K562 (cell line): ENCODE data around the gene GNAT3. TPM values are rescaled to one million over a fixed set of nuclear protein-coding genes. Genes with fewer than 3 reads are reported as not detected.

ENCODE experiments used
- ATAC-seq: fragments of 200-7000 bp; cut with Tn5 transposase; 3 replicates; pipeline ENCODE4 v1.9.1; 2020; ENCODE audit warnings: moderate library complexity
- BruUV-seq: library from RNA; stranded (reverse); fragments of 400-500 nt; replicated peaks from 2 replicates; lab custom pipeline; 2021; lab: Mats Ljungman, UMichigan
- CTCF ChIA-PET: fragments of 300-600 bp; formaldehyde crosslinking; extraction: SDS; loops from one replicate; lab custom pipeline; 2021; ENCODE audit warnings: low intra/inter-chr PET ratio; lab: Yijun Ruan, JAX
- POLR2A ChIA-PET: fragments of 300-600, 350-650 bp; sonication (Branson Sonifier 250); formaldehyde crosslinking; extraction: SDS; loops from one replicate; lab custom pipeline; 2021; ENCODE audit warnings: antibody characterized with exemption, inconsistent platforms; lab: Yijun Ruan, JAX
- DNase-seq, 4 experiments: peaks; one replicate each; pipeline versions ENCODE4 v3.0.0 to v3.0.0-alpha.2; 2011 to 2018; ENCODE audit warnings: low spot score in 3 of 4, mixed read lengths in 3 of 4; ENCODE audit errors: extremely low read depth in 1 of 4
- FAIRE-seq: peaks from 2 replicates; lab custom pipeline; 2011; peaks lifted over from hg19 to GRCh38; lab: Jason Lieb, UNC
- H2AFZ ChIP-seq: 2 replicates; pipeline ENCODE4 v1.6.0; 2011; ENCODE audit warnings: low read depth, low read length, control low read depth, inconsistent platforms
- H3K27ac ChIP-seq: fragments of 200-600 bp; 3 replicates; pipeline ENCODE4 v1.8.0; 2011; ENCODE audit warnings: low read depth, mild to moderate bottlenecking, control low read depth, inconsistent platforms, low read length, moderate library complexity, mixed read lengths; ENCODE audit errors: extremely low read depth
- H3K27me3 ChIP-seq, 2 experiments: fragments of 300-600 bp in 1 of 2; 2 replicates in 1 of 2; 3 replicates in 1 of 2; pipeline versions ENCODE4 v1.6.0 to v1.8.0; 2011; ENCODE audit warnings: inconsistent platforms in 2 of 2, low read length in 2 of 2, mild to moderate bottlenecking in 1 of 2, mixed read lengths in 1 of 2, moderate library complexity in 1 of 2; ENCODE audit not compliant: control insufficient read depth in 2 of 2, insufficient read depth in 2 of 2
- H3K36me3 ChIP-seq: fragments of 300-600 bp; 3 replicates; pipeline ENCODE4 v1.8.0; 2011; ENCODE audit warnings: mild to moderate bottlenecking, low read length, inconsistent platforms; ENCODE audit not compliant: control insufficient read depth, insufficient read depth
- H3K4me1 ChIP-seq, 2 experiments: fragments of 200-600 bp in 1 of 2; replicated peaks in 1 of 2; 2 replicates in 1 of 2; 3 replicates in 1 of 2; pipeline versions ENCODE4 v1.5.1 to v1.8.0; 2011; ENCODE audit warnings: inconsistent platforms in 2 of 2, low read length in 2 of 2, mild to moderate bottlenecking in 1 of 2, mixed read lengths in 1 of 2, moderate library complexity in 1 of 2; ENCODE audit not compliant: control insufficient read depth in 2 of 2, insufficient read depth in 2 of 2
- H3K4me2 ChIP-seq: 2 replicates; pipeline ENCODE4 v1.6.1; 2011; ENCODE audit warnings: low read length, control low read depth, inconsistent platforms, mixed read lengths; ENCODE audit not compliant: insufficient read depth
- H3K4me3 ChIP-seq: fragments of 200-600 bp; sonication (generic), shearing (Covaris generic); 2 replicates; pipeline ENCODE4 v1.5.1; 2016; ENCODE audit warnings: control low read depth, inconsistent platforms
- H3K79me2 ChIP-seq: fragments of 200-600 bp; 3 replicates; pipeline ENCODE4 v1.8.0; 2011; ENCODE audit warnings: low read length, inconsistent platforms; ENCODE audit not compliant: control insufficient read depth, insufficient read depth
- H3K9ac ChIP-seq, 2 experiments: 2 replicates each; pipeline versions ENCODE4 v1.6.0 to v1.6.1; 2011; ENCODE audit warnings: low read depth in 2 of 2, low read length in 2 of 2, control low read depth in 1 of 2, inconsistent platforms in 1 of 2, mild to moderate bottlenecking in 1 of 2, mixed read lengths in 1 of 2; ENCODE audit not compliant: insufficient read depth in 1 of 2
- H3K9me1 ChIP-seq: one replicate; pipeline ENCODE4 v1.6.0; 2011; ENCODE audit warnings: inconsistent platforms, mild to moderate bottlenecking, low read length, moderate library complexity; ENCODE audit not compliant: control insufficient read depth, insufficient read depth
- H3K9me3 ChIP-seq: replicated peaks from 2 replicates; pipeline ENCODE4 v1.5.1; 2011; ENCODE audit warnings: low read depth, low read length, inconsistent platforms; ENCODE audit not compliant: control insufficient read depth, insufficient read depth
- H4K20me1 ChIP-seq: replicated peaks from 2 replicates; pipeline ENCODE4 v1.6.1; 2011; ENCODE audit warnings: low read length, inconsistent platforms, mixed read lengths; ENCODE audit not compliant: control insufficient read depth, insufficient read depth
- E2F3 ChIP-seq: fragments of 250-450 bp; sonication (Bioruptor Pico); IDR thresholded peaks from 2 replicates; pipeline ENCODE4 v1.4.0; 2020; ENCODE audit warnings: mild to moderate bottlenecking
- SMAD1 ChIP-seq: fragments of 150-350 bp; IDR thresholded peaks from 2 replicates; pipeline ENCODE4 v1.6.1; 2014; ENCODE audit warnings: low read length, low read depth; ENCODE audit not compliant: partially characterized antibody
- ZNF354B ChIP-seq: fragments of 250-450 bp; sonication (Bioruptor Pico); IDR thresholded peaks from 2 replicates; pipeline ENCODE4 v1.4.0; 2020
- WGBS: fragments of 100-300 bp; shearing (Covaris generic); methylation state at CpG from one replicate; pipeline ENCODE4 v1.1.6; 2016; ENCODE audit warnings: low coverage, mixed read lengths; ENCODE audit not compliant: insufficient coverage; ENCODE audit errors: missing lambda C conversion rate; 5-methylcytosine and 5-hydroxymethylcytosine counted together
- in situ Hi-C: fragments of 300-500 bp; cut with MboI; formaldehyde crosslinking; loops from 4 replicates; pipeline ENCODE4 v1.15.0; 2018; ENCODE audit warnings: inconsistent platforms, mixed read lengths
- intact Hi-C: fragments of 100-400 bp; cut with micrococcal nuclease; formaldehyde crosslinking; loops from 2 replicates; pipeline ENCODE4 v1.14.2; 2022
- polyA plus RNA-seq, 8 experiments: library from polyadenylated mRNA; depleted of rRNA in 4 of 8; stranded (reverse) in 5 of 8; unstranded in 3 of 8; fragments of >200 nt; fragmentation: Nextera tagmentation in 2 of 8; fragmentation: Illumina TruSeq in 1 of 8; extraction: Ambion mirVana in 2 of 8; extraction: Trizol in 1 of 8; gene quantifications; 2 replicates each; pipeline versions ENCODE4 v1.2.1 to v1.2.3, GENCODE V29; 2011 to 2014; ENCODE audit warnings: inconsistent platforms in 1 of 8, missing spikeins in 1 of 8
- total RNA-seq, 7 experiments: library from RNA; depleted of rRNA in 6 of 7; stranded (reverse); fragments of >200 nt in 6 of 7; fragmentation: Illumina TruSeq in 2 of 7; extraction: Trizol in 2 of 7; gene quantifications; 2 replicates each; pipeline versions ENCODE4 v1.2.1 to v1.2.3, GENCODE V29; 2011 to 2021; ENCODE audit warnings: low replicate concordance in 1 of 7
- TF ChIP-seq, protein P1 (sequence below): fragments of 250-450 bp; sonication (Bioruptor Pico); IDR thresholded peaks from 2 replicates; pipeline ENCODE4 v1.5.0; 2021; ENCODE audit warnings: mild to moderate bottlenecking, borderline replicate concordance

GNAT3 gene
- total and polyA plus RNA-seq, 9 of the 15 experiments (the other 6 are each of a cell fraction or from before 2014, with no cell fraction given), result not detected

- POLR2A ChIA-PET, result no interaction called here
- H4K20me1 ChIP-seq, result no peaks in the 10 kb centered on the region
- CTCF ChIA-PET, result no interaction called here
- no peaks in the 10 kb centered on the region for H3K4me1 ChIP-seq
- H3K79me2 ChIP-seq, result no peaks in the 10 kb centered on the region
- FAIRE-seq (no peak), DNase-seq (no peak), ATAC-seq (no peak)
- H3K27me3 ChIP-seq, result no peaks in the 10 kb centered on the region
- H3K27ac ChIP-seq, result no peak overlapping the region
- H3K36me3 ChIP-seq, result no peaks in the 10 kb centered on the region
- no peak overlapping the region for H3K4me2 ChIP-seq
- no peaks in the 10 kb centered on the region for H3K9me3 ChIP-seq
- in situ Hi-C loops (no loop called here), intact Hi-C loops (no loop called here)
- 3% methylated on average over 5 of the region's 5 CpGs for WGBS
- H3K9me1 ChIP-seq, result no peaks in the 10 kb centered on the region
- no TSS peak for BruUV-seq
- H2AFZ ChIP-seq, result no peak overlapping the region
- H3K4me3 ChIP-seq, result no peak overlapping the region
- H3K9ac ChIP-seq, result no peak overlapping the region
- TF ChIP-seq SMAD1 (no peak), E2F3 (no peak), ZNF354B (CRISPR knock-in tag) (no peak)
- TF ChIP-seq, protein P1, sequence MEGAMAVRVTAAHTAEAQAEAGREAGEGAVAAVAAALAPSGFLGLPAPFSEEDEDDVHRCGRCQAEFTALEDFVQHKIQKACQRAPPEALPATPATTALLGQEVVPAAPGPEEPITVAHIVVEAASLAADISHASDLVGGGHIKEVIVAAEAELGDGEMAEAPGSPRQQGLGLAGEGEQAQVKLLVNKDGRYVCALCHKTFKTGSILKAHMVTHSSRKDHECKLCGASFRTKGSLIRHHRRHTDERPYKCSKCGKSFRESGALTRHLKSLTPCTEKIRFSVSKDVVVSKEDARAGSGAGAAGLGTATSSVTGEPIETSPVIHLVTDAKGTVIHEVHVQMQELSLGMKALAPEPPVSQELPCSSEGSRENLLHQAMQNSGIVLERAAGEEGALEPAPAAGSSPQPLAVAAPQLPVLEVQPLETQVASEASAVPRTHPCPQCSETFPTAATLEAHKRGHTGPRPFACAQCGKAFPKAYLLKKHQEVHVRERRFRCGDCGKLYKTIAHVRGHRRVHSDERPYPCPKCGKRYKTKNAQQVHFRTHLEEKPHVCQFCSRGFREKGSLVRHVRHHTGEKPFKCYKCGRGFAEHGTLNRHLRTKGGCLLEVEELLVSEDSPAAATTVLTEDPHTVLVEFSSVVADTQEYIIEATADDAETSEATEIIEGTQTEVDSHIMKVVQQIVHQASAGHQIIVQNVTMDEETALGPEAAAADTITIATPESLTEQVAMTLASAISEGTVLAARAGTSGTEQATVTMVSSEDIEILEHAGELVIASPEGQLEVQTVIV (CRISPR knock-in tag), result no peak
These were observed 23.0 kb downstream of the GNAT3 start for GRCh38 chr7:80488851-80489370.
